DOHH2 (cell line): ENCODE results near the gene RMND5A.

ENCODE experiments used
- H3F3A ChIP-seq: fragments of 200-600 bp; sonication (generic), shearing (Covaris generic); 2 replicates; pipeline ENCODE4 v1.6.0; 2016; ENCODE audit warnings: antibody characterized with exemption, mild to moderate bottlenecking; ENCODE audit not compliant: control insufficient read depth, insufficient read depth
- H3K27ac ChIP-seq: fragments of 200-600 bp; sonication (generic); 2 replicates; pipeline ENCODE4 v1.5.1; 2014; ENCODE audit warnings: low read depth, mild to moderate bottlenecking, low read length, moderate library complexity
- H3K27me3 ChIP-seq: fragments of 200-600 bp; sonication (generic); 2 replicates; pipeline ENCODE4 v1.6.1; 2014; ENCODE audit warnings: mild to moderate bottlenecking, low read length, mixed read lengths; ENCODE audit not compliant: control insufficient read depth
- H3K36me3 ChIP-seq: fragments of 200-600 bp; sonication (generic); 2 replicates; pipeline ENCODE4 v1.6.1; 2014; ENCODE audit warnings: mild to moderate bottlenecking, low read length, moderate library complexity, mixed read lengths; ENCODE audit not compliant: control insufficient read depth
- H3K4me1 ChIP-seq: fragments of 200-600 bp; sonication (generic); 2 replicates; pipeline ENCODE4 v1.6.1; 2014; ENCODE audit warnings: mild to moderate bottlenecking, low read length, mixed read lengths; ENCODE audit not compliant: control insufficient read depth
- H3K4me2 ChIP-seq: fragments of 200-600 bp; sonication (generic); 2 replicates; pipeline ENCODE4 v1.6.0; 2014; ENCODE audit warnings: mild to moderate bottlenecking, low read length, moderate library complexity
- H3K4me3 ChIP-seq: fragments of 200-600 bp; sonication (generic); 2 replicates; pipeline ENCODE4 v1.5.1; 2014; ENCODE audit warnings: mild to moderate bottlenecking, low read length, mixed read lengths
- H3K79me2 ChIP-seq: fragments of 200-600 bp; sonication (generic); 2 replicates; pipeline ENCODE4 v1.6.1; 2014; ENCODE audit warnings: mild to moderate bottlenecking, low read length, mixed read lengths; ENCODE audit not compliant: control insufficient read depth
- H3K9me2 ChIP-seq: fragments of 200-600 bp; sonication (generic); replicated peaks from 2 replicates; pipeline ENCODE4 v1.6.1; 2014; ENCODE audit warnings: mild to moderate bottlenecking, low read length, mixed read lengths; ENCODE audit not compliant: control insufficient read depth
- H3K9me3 ChIP-seq: fragments of 200-600 bp; sonication (generic); 2 replicates; pipeline ENCODE4 v1.6.1; 2014; ENCODE audit warnings: antibody characterized with exemption, low read length, mixed read lengths; ENCODE audit not compliant: control insufficient read depth, insufficient read depth
- H4K20me1 ChIP-seq: fragments of 200-600 bp; sonication (generic); 2 replicates; pipeline ENCODE4 v1.6.0; 2014; ENCODE audit warnings: low read depth, mild to moderate bottlenecking, antibody characterized with exemption, low read length, moderate library complexity; ENCODE audit not compliant: control insufficient read depth, insufficient read depth
- EZH2phosphoT487 ChIP-seq: fragments of 200-600 bp; sonication (generic); IDR thresholded peaks from 2 replicates; pipeline ENCODE4 v1.6.1; 2017; ENCODE audit warnings: borderline replicate concordance, mild to moderate bottlenecking, antibody characterized with exemption, low read length, moderate library complexity, mixed read lengths
- TF ChIP-seq, protein P1 (sequence below): fragments of 200-600 bp; sonication (generic); IDR thresholded peaks from one replicate; pipeline ENCODE4 v1.5.1; 2014; ENCODE audit warnings: antibody characterized with exemption, mild to moderate bottlenecking, low read depth, low read length; ENCODE audit not compliant: poor library complexity, severe bottlenecking

The RMND5A gene

DNA sequence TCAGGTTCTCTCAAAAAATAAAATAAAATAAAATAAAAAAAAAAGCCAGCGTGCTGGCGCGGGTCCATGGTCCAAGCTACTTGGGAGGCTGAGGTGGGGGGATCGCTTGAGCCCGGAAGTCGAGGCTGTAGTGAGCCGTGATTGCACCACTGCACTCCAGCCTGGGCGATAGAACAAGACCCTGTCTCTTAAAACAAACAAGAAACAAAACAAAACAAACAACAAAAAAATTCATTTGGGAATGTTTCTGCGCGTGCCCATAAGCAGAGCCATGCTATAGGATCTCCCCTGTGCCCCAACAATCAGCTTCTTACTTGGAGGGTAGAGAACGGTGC is 87.0 kb downstream of the RMND5A start:
- Histone ChIP-seq H3K27me3 (peaks cover 14% of the 10 kb centered on the region), H3F3A (no peaks in the 10 kb centered on the region), H3K4me1 (peaks cover 17% of the 10 kb centered on the region), H3K9me2 (no peaks in the 10 kb centered on the region), H3K79me2 (no peaks in the 10 kb centered on the region), H3K4me3 (peak overlapping the region; percentile 70), H4K20me1 (no peaks in the 10 kb centered on the region), H3K36me3 (no peaks in the 10 kb centered on the region), H3K27ac (no peak overlapping the region), H3K9me3 (no peaks in the 10 kb centered on the region), H3K4me2 (peak overlapping the region; percentile 84)
- TF ChIP-seq, protein P1, sequence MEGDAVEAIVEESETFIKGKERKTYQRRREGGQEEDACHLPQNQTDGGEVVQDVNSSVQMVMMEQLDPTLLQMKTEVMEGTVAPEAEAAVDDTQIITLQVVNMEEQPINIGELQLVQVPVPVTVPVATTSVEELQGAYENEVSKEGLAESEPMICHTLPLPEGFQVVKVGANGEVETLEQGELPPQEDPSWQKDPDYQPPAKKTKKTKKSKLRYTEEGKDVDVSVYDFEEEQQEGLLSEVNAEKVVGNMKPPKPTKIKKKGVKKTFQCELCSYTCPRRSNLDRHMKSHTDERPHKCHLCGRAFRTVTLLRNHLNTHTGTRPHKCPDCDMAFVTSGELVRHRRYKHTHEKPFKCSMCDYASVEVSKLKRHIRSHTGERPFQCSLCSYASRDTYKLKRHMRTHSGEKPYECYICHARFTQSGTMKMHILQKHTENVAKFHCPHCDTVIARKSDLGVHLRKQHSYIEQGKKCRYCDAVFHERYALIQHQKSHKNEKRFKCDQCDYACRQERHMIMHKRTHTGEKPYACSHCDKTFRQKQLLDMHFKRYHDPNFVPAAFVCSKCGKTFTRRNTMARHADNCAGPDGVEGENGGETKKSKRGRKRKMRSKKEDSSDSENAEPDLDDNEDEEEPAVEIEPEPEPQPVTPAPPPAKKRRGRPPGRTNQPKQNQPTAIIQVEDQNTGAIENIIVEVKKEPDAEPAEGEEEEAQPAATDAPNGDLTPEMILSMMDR = no peak
- no peak for TF ChIP-seq EZH2phosphoT487

DNA sequence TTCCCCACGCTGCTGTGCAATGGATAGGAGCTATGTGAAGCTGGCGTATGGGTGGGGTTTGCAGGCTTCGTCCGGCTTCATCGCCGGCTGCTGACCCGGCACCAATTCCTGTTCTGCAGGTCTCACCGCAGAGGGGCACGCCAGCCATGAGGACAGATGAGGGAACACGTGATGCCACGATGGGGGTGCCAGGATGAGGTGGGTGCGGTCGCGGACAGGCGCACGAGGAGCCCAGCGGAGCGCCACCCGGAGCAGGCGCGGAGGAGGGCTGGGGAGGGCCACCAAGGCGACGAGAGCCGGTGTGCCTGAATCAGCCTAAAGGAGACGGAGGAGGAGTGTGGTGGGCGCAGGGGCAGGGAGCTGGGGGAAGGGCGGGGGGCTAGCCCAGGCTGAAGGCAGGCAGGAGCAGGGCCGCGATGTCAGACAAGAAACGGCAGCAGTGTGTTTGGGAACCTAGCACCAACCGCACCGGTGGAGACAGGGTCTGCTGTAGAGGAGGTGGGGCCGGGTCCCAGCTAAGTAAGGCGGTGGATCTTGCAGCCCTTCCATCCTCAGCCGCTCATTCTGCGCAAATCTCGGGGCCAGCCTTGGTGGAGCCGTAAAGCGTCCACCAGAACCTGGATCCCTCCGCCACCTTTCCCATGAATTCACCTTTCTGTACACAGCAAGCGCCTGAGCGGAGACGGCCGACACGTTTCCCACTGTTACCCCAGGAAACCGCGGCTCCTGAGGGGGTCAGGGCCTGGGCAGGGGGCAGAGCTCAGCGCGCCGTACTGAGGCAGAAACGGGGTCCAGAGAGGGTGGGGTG is 87.6 kb downstream of the RMND5A start:
- Histone ChIP-seq H3K9me3 (no peaks in the 10 kb centered on the region), H4K20me1 (no peaks in the 10 kb centered on the region), H3K27ac (no peak overlapping the region), H3F3A (no peaks in the 10 kb centered on the region), H3K4me3 (peak overlapping the region; percentile 70), H3K27me3 (peaks cover 14% of the 10 kb centered on the region), H3K4me1 (peaks cover 17% of the 10 kb centered on the region), H3K9me2 (no peaks in the 10 kb centered on the region), H3K36me3 (no peaks in the 10 kb centered on the region), H3K4me2 (peak overlapping the region; percentile 84), H3K79me2 (no peaks in the 10 kb centered on the region)
- TF ChIP-seq, protein P1 = no peak
- peak; percentile 48; the same call in 1 of the 2 replicates for TF ChIP-seq EZH2phosphoT487

DNA sequence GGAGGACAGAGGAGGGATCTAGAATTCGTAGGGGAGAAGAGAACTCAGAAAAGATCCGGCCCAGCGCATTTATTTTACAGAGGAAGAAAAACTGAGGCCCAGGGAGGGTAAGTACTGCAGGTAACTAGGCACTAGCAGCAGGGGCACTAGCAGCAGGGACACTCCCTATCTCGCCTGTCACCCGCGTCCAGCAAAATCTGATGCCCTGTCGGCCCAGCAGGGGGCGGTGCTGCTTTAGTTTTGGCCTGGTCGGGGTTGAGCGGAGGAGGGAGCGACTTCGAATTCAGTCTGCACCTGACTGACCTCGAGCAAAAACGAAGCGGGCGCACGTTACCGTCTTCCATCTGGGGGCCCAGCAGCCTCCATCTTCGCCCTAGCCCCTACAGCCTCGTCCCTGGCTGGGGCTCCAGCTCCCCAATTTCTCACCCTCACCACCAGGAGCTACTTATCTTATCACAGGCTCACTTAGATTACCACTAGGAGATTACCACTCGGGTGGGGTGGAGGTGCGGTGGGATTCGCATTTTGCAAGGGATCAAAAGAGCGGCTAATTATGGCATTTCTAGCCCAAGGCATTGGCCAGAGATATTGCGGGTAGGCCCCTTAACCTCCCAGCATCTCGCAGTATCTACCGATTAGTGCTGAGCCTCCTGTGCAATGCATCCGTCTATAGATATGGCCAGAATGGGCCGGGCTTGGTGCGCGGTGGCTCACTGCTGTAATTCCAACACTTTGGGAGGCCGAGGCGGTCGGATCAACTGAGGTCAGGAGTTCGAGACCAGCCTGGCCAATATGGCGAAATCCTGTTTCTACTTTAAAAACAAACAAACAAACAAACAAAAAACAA is 88.4 kb downstream of the RMND5A start:
- Histone ChIP-seq H3K79me2 (no peaks in the 10 kb centered on the region), H4K20me1 (no peaks in the 10 kb centered on the region), H3K27me3 (peaks cover 14% of the 10 kb centered on the region), H3K36me3 (no peaks in the 10 kb centered on the region), H3K9me3 (no peaks in the 10 kb centered on the region), H3K4me1 (peaks cover 17% of the 10 kb centered on the region), H3K9me2 (no peaks in the 10 kb centered on the region), H3K27ac (no peak overlapping the region), H3F3A (no peaks in the 10 kb centered on the region), H3K4me3 (peak overlapping the region; percentile 70), H3K4me2 (peak overlapping the region; percentile 84)
- TF ChIP-seq EZH2phosphoT487 = no peak
- TF ChIP-seq, protein P1 = peak; percentile 92
